ENCODE measurements around the gene ZDBF2. TPM values are rescaled to one million over a fixed set of nuclear protein-coding genes. Genes with fewer than 3 reads are reported as not detected.

ZDBF2 gene
- total RNA-seq, 1 experiment from 2014 or later, result 31.8 TPM

DNA sequence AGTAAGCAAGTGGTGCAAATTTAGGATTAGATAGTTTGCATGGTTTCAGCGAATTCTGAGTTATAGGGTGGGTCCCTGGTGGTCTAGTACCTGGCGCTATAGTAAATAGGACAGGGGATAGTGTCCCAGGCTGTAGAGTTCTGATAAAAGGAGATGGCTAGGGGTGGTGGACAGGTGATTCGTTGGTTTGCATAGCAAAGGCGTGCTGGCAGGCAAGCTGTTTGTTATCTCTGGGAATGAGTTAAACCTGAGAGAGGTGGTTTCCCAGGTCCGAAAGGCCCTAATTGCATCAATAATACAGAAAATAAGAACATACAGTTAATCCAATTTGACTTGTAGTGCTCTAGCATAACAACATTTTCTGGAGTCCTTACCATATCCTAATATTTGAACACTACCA, 6.9 kb upstream of the ZDBF2 start:
- H3K18ac ChIP-seq (ENCODE audit: insufficient read length, low read depth, low read length), result no peak overlapping the region
- no peaks in the 10 kb centered on the region for H4K20me1 ChIP-seq (ENCODE audit: control insufficient read depth, insufficient read depth, insufficient read length)
- no peak overlapping the region for H3K4me2 ChIP-seq (ENCODE audit: insufficient read depth, insufficient read length, low read length)
- H2BK120ac ChIP-seq (ENCODE audit: low read depth, low read length, poor library complexity, severe bottlenecking), result no peak overlapping the region
- H3K56ac ChIP-seq (ENCODE audit: insufficient read length, low read depth, low read length), result no peak overlapping the region
- H3K4me1 ChIP-seq (ENCODE audit: insufficient read depth, low read length), result no peaks in the 10 kb centered on the region
- no peaks in the 10 kb centered on the region for H3K36me3 Mint-ChIP-seq (ENCODE audit: insufficient read depth in 1 of 3, low read depth in 3 of 3)
- no peaks in the 10 kb centered on the region for H3K9me3 ChIP-seq (ENCODE audit: control insufficient read depth, low read depth, low read length)
- H3K27ac Mint-ChIP-seq, result peak overlapping the region in 2 of 3 experiments; percentile 7 to 67; a peak in 2 of 7 replicates
- H4K91ac ChIP-seq (ENCODE audit: insufficient read length, low read depth, low read length), result no peak overlapping the region
- WGBS (ENCODE audit: extremely low coverage, insufficient read length, low lambda C conversion rate), result no CpG with 5 or more reads among the region's 5 CpGs
- no peak overlapping the region for H3T11ph ChIP-seq (ENCODE audit: low read length)
- TF ChIP-seq, protein P1, sequence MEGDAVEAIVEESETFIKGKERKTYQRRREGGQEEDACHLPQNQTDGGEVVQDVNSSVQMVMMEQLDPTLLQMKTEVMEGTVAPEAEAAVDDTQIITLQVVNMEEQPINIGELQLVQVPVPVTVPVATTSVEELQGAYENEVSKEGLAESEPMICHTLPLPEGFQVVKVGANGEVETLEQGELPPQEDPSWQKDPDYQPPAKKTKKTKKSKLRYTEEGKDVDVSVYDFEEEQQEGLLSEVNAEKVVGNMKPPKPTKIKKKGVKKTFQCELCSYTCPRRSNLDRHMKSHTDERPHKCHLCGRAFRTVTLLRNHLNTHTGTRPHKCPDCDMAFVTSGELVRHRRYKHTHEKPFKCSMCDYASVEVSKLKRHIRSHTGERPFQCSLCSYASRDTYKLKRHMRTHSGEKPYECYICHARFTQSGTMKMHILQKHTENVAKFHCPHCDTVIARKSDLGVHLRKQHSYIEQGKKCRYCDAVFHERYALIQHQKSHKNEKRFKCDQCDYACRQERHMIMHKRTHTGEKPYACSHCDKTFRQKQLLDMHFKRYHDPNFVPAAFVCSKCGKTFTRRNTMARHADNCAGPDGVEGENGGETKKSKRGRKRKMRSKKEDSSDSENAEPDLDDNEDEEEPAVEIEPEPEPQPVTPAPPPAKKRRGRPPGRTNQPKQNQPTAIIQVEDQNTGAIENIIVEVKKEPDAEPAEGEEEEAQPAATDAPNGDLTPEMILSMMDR (conservative IDR thresholded peaks at IDR 0.05), result no peak
- no peak overlapping the region for H4K8ac ChIP-seq (replicated peaks; ENCODE audit: insufficient read length, low read depth, low read length)
- H2AK5ac ChIP-seq (ENCODE audit: insufficient read length, low read length), result no peak overlapping the region
- H2BK20ac ChIP-seq (ENCODE audit: low read depth, low read length, poor library complexity, severe bottlenecking), result no peak overlapping the region
- H3K4me1 Mint-ChIP-seq, result peaks cover 16 to 24% of the 10 kb centered on the region in 2 experiments
- no peaks in the 10 kb centered on the region for H3K27me3 ChIP-seq (ENCODE audit: insufficient read depth, low read length)
- no peaks in the 10 kb centered on the region for H3K79me2 ChIP-seq (ENCODE audit: insufficient read depth, low read length)
- H3K9ac ChIP-seq (ENCODE audit: extremely low read depth, insufficient read length, low read length), result no peak overlapping the region
- H3K4ac ChIP-seq (ENCODE audit: low read depth, low read length), result no peak overlapping the region
- H3K23ac ChIP-seq (ENCODE audit: insufficient read length, low read depth, low read length), result no peak overlapping the region
- H3K27ac ChIP-seq (ENCODE audit: insufficient read length, low read depth, low read length), result no peak overlapping the region
- no peak overlapping the region for H2BK15ac ChIP-seq (ENCODE audit: low read depth, low read length)
- H2BK12ac ChIP-seq (ENCODE audit: insufficient read length, low read depth, low read length), result no peak overlapping the region
- no peak overlapping the region for H3K14ac ChIP-seq (ENCODE audit: insufficient read depth, low read length)
- peak; percentile 60 for DNase-seq
- no peak overlapping the region for H2BK5ac ChIP-seq (ENCODE audit: insufficient read length, low read length)
- no peaks in the 10 kb centered on the region for H3K9me3 Mint-ChIP-seq
- no peaks in the 10 kb centered on the region for H3K79me1 ChIP-seq (ENCODE audit: insufficient read depth, low read depth, low read length, poor library complexity, severe bottlenecking)
- H4K5ac ChIP-seq (ENCODE audit: insufficient read length, low read depth, low read length), result no peak overlapping the region
- H3K4me3 Mint-ChIP-seq, result peak overlapping the region in 1 of 2 experiments; percentile 44; a peak in 1 of 5 replicates
- H3K23me2 ChIP-seq (ENCODE audit: insufficient read length, low read depth, low read length, poor library complexity, severe bottlenecking), result no peaks in the 10 kb centered on the region
- H3K27me3 Mint-ChIP-seq (ENCODE audit: low read depth), result peaks cover 22% of the 10 kb centered on the region
- no peak overlapping the region for H2AFZ ChIP-seq (ENCODE audit: low read length)

All from H9 (cell line).